Lower leg skin (tissue), 3 donors: ENCODE results near the gene CES2.

ENCODE experiments used
- POLR2A ChIP-seq, 2 donors: fragments of 450-650 bp; IDR thresholded peaks; one replicate each; pipeline ENCODE4 v1.6.1; 2016 to 2017; ENCODE audit warnings: antibody characterized with exemption in 2 of 2, mild to moderate bottlenecking in 1 of 2, moderate library complexity in 1 of 2
- TF ChIP-seq, protein P1 (sequence below), 3 donors: fragments of 450-650 bp; IDR thresholded peaks; one replicate each; pipeline ENCODE4 v1.5.1; 2016; ENCODE audit warnings: antibody characterized with exemption in 3 of 3, mild to moderate bottlenecking in 3 of 3, moderate library complexity in 2 of 3

GRCh38 chr16:66921729-66922450 lies 13.4 kb upstream of the CES2 start:
- TF ChIP-seq, protein P1, sequence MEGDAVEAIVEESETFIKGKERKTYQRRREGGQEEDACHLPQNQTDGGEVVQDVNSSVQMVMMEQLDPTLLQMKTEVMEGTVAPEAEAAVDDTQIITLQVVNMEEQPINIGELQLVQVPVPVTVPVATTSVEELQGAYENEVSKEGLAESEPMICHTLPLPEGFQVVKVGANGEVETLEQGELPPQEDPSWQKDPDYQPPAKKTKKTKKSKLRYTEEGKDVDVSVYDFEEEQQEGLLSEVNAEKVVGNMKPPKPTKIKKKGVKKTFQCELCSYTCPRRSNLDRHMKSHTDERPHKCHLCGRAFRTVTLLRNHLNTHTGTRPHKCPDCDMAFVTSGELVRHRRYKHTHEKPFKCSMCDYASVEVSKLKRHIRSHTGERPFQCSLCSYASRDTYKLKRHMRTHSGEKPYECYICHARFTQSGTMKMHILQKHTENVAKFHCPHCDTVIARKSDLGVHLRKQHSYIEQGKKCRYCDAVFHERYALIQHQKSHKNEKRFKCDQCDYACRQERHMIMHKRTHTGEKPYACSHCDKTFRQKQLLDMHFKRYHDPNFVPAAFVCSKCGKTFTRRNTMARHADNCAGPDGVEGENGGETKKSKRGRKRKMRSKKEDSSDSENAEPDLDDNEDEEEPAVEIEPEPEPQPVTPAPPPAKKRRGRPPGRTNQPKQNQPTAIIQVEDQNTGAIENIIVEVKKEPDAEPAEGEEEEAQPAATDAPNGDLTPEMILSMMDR (IDR thresholded peaks at IDR 0.05) = no peak
- no peak for TF ChIP-seq POLR2A (IDR thresholded peaks at IDR 0.05)
